ENCODE data around the gene EIF4G1. TPM values are rescaled to one million over a fixed set of nuclear protein-coding genes. Genes with fewer than 3 reads are reported as not detected.
A peak's percentile ranks its signal among the peaks of the same experiment; 100 is the strongest.

Gene EIF4G1
- total RNA-seq, 4 donors from 2014 or later, result 474 to 863 (median 735) TPM

DNA sequence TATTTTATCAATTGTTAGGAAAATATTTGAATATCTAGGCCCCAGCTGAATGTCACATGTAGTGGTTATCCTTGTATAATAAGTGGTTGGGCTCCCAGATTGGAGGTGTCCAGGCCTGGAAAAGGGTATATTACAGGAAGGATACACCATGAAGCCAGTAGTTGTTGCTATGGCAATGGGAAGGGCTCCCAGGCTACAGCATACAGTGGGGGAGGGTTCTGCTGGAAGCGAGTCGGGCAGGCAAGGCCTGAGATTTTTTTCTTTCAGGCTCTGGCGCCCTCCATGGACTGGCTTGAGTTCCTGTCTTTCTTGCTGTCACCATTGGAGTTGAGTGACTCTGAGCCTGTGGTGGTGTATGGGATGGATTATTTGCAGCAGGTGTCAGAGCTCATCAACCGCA is 29.7 kb upstream of the EIF4G1 start:
- no peaks in the 10 kb centered on the region for H3K36me3 ChIP-seq
- TF ChIP-seq, protein P1, sequence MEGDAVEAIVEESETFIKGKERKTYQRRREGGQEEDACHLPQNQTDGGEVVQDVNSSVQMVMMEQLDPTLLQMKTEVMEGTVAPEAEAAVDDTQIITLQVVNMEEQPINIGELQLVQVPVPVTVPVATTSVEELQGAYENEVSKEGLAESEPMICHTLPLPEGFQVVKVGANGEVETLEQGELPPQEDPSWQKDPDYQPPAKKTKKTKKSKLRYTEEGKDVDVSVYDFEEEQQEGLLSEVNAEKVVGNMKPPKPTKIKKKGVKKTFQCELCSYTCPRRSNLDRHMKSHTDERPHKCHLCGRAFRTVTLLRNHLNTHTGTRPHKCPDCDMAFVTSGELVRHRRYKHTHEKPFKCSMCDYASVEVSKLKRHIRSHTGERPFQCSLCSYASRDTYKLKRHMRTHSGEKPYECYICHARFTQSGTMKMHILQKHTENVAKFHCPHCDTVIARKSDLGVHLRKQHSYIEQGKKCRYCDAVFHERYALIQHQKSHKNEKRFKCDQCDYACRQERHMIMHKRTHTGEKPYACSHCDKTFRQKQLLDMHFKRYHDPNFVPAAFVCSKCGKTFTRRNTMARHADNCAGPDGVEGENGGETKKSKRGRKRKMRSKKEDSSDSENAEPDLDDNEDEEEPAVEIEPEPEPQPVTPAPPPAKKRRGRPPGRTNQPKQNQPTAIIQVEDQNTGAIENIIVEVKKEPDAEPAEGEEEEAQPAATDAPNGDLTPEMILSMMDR (IDR thresholded peaks at IDR 0.05 in 4 of 5, conservative IDR thresholded peaks at IDR 0.05 in 1 of 5), result no peak
- TF ChIP-seq POLR2A (IDR thresholded peaks at IDR 0.05), result no peak
- no peaks in the 10 kb centered on the region for H3K4me1 ChIP-seq
- H3K4me3 ChIP-seq, result no peak overlapping the region
- intact Hi-C loops (cut with DNase I; ENCODE audit: low total_unique reads), result loop anchor here (5.0 kb wide), 1 partner anchor 57 kb away; the partner anchor contains the start of gene VWA5B2
- no peak for ATAC-seq
- H3K9me3 ChIP-seq, result no peaks in the 10 kb centered on the region
- H3K27ac ChIP-seq, result no peak overlapping the region
- no peak for DNase-seq
- no peaks in the 10 kb centered on the region for H3K27me3 ChIP-seq
- in situ Hi-C loops (cut with MboI; ENCODE audit: low sequenced_read_pairs in 4 of 4), result loop anchor here in 1 of 4 donors (25.0 kb wide), 1 partner anchor 397 kb away; the partner anchor contains the start of gene PARL

DNA sequence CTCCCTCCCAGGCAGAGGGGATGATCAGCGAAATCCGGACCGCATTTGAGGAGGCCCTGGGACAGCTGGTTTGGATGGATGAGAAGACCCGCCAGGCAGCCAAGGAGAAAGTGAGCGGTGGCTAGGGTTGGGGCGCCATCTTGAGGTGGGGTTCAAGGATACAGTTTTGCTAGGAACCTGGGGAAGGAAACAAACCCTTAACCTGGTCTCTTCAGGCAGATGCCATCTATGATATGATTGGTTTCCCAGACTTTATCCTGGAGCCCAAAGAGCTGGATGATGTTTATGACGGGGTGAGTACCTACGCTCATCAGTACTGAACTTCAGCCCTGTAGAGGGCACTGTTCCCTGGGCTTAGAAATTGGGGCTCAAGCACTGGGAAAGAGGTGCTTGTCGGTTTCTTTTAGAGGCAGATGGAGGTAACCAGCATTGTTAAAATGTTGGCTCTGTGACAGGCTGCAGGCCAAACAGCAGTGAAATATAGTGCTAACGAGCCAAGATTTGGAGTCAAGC is 24.9 kb upstream of the EIF4G1 start:
- Histone ChIP-seq H3K4me1 (no peaks in the 10 kb centered on the region), H3K36me3 (no peaks in the 10 kb centered on the region), H3K9me3 (no peaks in the 10 kb centered on the region), H3K4me3 (no peak overlapping the region), H3K27ac (no peak overlapping the region), H3K27me3 (no peaks in the 10 kb centered on the region)
- intact Hi-C loops (cut with DNase I; ENCODE audit: low total_unique reads) (loop anchor here (5.0 kb wide), 1 partner anchor 62 kb away; the partner anchor contains the start of gene VWA5B2), in situ Hi-C loops (cut with MboI; ENCODE audit: low sequenced_read_pairs in 4 of 4) (loop anchor here in 1 of 4 donors (25.0 kb wide), 1 partner anchor 402 kb away; the partner anchor contains the start of gene PARL)
- ATAC-seq (peak; percentile 43 to 58), DNase-seq (peak in 1 of 2 donors; percentile 28)
- TF ChIP-seq, protein P1 (IDR thresholded peaks at IDR 0.05 in 4 of 5, conservative IDR thresholded peaks at IDR 0.05 in 1 of 5), result peak; percentile 26 to 59 (median 49)
- TF ChIP-seq POLR2A (IDR thresholded peaks at IDR 0.05), result no peak

DNA sequence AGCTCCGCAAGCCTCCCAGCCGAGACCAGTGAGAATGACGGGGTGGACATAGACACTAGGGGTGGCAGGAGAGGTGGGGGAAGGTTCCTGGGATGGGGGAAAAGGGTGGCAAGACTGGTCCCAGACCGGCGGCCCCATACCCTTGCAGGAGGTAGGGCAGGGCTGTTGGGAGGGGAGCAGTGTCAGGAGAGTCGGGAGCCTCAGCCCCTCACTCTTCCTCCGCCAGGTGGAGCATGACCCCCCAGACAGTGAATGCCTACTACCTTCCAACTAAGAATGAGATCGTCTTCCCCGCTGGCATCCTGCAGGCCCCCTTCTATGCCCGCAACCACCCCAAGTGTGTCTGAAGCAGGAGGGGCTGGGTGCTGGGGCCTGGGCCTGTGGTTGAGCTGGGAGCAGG is 24.1 kb upstream of the EIF4G1 start:
- intact Hi-C loops (cut with DNase I; ENCODE audit: low total_unique reads), result loop anchor here (10.0 kb wide), 1 partner anchor 276 kb away; the partner anchor contains the start of gene ABCC5
- H3K36me3 ChIP-seq, result no peaks in the 10 kb centered on the region
- H3K27me3 ChIP-seq, result no peaks in the 10 kb centered on the region
- H3K27ac ChIP-seq, result no peak overlapping the region
- no peaks in the 10 kb centered on the region for H3K4me1 ChIP-seq
- in situ Hi-C loops (cut with MboI; ENCODE audit: low sequenced_read_pairs in 4 of 4), result loop anchor here in 1 of 4 donors (25.0 kb wide), 1 partner anchor 403 kb away; the partner anchor contains the start of gene PARL
- no peak overlapping the region for H3K4me3 ChIP-seq
- TF ChIP-seq POLR2A (IDR thresholded peaks at IDR 0.05), result no peak
- TF ChIP-seq, protein P1 (IDR thresholded peaks at IDR 0.05 in 4 of 5, conservative IDR thresholded peaks at IDR 0.05 in 1 of 5), result no peak
- DNase-seq (no peak), ATAC-seq (no peak)
- no peaks in the 10 kb centered on the region for H3K9me3 ChIP-seq

DNA sequence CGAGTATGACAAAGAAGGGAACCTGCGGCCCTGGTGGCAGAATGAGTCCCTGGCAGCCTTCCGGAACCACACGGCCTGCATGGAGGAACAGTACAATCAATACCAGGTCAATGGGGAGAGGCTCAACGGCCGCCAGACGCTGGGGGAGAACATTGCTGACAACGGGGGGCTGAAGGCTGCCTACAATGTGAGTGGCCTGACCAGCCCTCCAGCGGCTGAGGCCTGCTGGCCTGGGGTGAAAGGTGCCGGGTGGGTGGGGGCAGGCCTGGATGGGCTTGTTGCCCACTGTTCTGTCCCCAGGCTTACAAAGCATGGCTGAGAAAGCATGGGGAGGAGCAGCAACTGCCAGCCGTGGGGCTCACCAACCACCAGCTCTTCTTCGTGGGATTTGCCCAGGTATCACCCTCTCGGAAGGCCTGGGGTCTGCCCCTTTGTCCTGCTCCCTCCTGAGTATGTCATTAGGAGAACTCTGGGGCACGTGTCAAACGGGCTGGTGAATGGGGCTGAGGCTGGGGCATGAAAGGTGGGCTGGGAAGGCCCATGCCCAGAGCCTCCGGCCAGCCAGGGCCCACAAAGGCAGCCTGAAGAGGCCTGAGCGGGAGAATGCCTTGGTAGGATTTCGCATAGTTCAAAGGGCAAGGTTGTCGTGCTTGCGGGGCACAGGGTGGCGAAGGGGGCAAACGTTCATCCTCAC is 23.2 kb upstream of the EIF4G1 start:
- H3K27ac ChIP-seq, result no peak overlapping the region
- intact Hi-C loops (cut with DNase I; ENCODE audit: low total_unique reads) (loop anchor here (10.0 kb wide), 1 partner anchor 276 kb away; the partner anchor contains the start of gene ABCC5), in situ Hi-C loops (cut with MboI; ENCODE audit: low sequenced_read_pairs in 4 of 4) (loop anchor here in 1 of 4 donors (25.0 kb wide), 1 partner anchor 404 kb away; the partner anchor contains the start of gene PARL)
- ATAC-seq (no peak), DNase-seq (no peak)
- no peaks in the 10 kb centered on the region for H3K4me1 ChIP-seq
- H3K36me3 ChIP-seq, result no peaks in the 10 kb centered on the region
- no peaks in the 10 kb centered on the region for H3K27me3 ChIP-seq
- TF ChIP-seq, protein P1 (IDR thresholded peaks at IDR 0.05 in 4 of 5, conservative IDR thresholded peaks at IDR 0.05 in 1 of 5), result no peak
- TF ChIP-seq POLR2A (IDR thresholded peaks at IDR 0.05), result no peak
- no peaks in the 10 kb centered on the region for H3K9me3 ChIP-seq
- H3K4me3 ChIP-seq, result no peak overlapping the region

All from gastrocnemius medialis (tissue), 4 donors.